HG03064 (cell line): Measurements from ENCODE around the gene NKPD1.
"Not testable (repeated sequence)": the region's sequence is repeated elsewhere in the genome, so short reads cannot be mapped to it uniquely, and the experiment has no call there.

Experiments
- ATAC-seq: cut with Tn5 transposase; IDR thresholded peaks from one replicate; pipeline ENCODE4 v1.9.1; 2021; ENCODE audit warnings: low read depth; ENCODE audit not compliant: unreplicated experiment

Gene NKPD1

DNA sequence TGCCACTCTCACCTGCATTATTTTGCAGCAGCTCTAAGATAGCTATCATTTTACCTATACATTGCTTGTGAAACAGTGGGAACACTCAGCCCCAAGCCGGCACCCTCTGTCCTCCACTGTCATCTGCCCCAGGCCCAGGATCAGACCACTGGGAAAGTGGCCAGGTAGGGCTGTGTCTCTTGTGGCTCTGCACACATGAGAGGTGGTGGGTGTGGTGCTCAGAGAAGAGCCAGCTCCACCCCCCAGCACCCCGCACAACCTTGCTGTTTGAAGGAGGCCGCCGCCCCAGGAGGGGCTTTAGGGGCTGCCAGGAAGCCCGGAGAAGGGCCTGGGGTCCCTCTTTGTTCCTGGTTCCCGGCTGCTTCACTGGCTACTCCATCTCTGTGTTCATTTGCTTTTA is 41.2 kb downstream of the NKPD1 start:
- no peak for ATAC-seq

DNA sequence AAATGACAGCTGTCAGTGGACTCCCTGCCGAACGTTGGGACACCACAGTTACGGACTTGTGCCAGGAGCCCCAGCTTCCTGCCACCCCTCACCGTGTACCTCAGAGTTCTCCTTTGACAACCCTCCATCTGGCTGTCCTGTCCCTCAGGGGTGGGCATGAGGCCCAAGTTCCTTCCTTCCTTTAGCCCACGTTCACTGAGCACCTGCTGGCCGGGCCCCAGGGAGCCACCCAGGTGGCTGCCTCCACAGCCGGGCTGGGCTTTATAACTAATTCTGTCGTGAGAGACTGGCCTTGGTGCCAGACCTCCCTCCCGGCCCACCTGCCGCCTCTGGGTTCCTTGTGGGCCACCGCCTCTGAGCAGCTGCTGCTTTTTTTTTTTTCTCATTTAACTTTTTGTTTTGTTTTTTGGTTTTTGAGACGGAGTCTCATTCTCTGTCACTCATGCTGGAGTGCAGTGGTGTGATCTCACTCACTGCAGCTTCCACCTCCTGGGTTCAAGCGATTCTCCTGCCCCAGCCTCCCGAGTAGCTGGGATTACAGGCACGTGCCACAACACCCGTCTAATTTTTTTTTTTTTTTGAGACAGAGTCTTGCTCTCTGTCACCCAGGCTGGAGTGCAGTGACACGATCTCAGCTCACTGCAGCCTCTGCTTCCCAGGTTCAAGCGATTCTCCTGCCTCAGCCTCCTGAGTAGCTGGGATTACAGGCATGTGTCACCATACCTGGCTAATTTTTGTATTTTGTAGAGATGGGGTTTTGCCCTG is 42.0 kb downstream of the NKPD1 start:
- not testable (repeated sequence) for ATAC-seq

DNA sequence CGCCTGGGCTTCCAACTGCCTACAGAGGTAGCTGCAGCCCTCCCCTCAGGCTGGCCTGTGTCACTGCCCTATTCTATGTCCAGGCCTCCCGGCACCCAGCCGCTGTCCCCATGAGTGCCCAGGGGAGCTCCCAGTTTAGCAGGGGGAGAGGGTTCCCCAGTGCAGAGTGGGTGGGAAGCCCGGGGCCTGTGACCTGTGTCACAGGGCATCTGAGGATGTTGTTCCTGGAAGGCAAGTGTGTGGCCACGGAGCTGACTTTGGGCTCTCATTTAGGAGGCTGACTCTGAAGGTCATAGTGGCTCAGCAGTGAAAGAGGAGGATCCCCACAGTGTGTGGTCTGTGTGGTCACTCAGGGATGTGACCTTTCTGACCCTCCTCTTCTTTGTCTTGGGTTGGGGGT is 42.7 kb downstream of the NKPD1 start:
- ATAC-seq, result no peak

DNA sequence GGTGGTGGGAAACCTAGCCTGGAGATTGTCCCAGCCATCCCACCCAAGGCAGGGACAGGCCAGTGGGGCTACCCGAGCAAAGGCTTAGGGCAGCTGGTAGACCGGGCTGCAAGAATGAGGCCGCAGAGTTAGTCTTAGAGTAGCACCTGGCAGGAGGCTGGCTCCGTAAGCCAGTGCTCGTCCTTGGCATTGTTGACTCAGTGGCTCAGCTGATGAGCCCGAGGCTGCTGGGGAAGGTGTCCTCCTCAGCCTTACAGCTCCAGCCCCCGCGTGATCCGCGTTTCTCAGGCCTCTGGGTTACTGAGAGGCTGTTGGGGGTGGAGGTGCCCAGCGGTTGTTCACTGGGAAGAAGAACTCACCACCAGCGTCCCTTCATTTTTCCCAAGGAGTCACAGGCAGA is 43.1 kb downstream of the NKPD1 start:
- ATAC-seq, result no peak

DNA sequence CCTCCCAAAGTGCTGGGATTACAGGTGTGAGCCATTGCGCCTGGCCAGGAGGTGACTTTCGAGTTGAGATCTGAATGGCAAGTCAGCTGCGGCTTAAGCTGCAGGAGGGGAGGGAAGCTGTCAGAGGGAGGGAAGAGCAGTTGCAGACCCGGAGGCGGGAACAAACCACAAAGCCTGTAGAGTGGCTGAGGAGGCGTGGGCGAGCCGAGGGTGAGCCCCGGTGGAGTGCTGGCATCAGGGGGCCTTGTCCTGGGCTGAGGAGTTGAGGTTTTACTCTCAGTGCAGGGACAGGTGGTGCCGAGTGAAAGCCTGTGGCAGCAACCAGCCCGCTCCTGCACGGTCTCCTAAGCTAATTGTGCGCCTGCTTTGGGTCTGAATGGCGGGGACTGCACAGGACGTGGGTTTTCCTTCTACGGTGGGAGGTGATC is 43.6 kb downstream of the NKPD1 start:
- no peak for ATAC-seq

DNA sequence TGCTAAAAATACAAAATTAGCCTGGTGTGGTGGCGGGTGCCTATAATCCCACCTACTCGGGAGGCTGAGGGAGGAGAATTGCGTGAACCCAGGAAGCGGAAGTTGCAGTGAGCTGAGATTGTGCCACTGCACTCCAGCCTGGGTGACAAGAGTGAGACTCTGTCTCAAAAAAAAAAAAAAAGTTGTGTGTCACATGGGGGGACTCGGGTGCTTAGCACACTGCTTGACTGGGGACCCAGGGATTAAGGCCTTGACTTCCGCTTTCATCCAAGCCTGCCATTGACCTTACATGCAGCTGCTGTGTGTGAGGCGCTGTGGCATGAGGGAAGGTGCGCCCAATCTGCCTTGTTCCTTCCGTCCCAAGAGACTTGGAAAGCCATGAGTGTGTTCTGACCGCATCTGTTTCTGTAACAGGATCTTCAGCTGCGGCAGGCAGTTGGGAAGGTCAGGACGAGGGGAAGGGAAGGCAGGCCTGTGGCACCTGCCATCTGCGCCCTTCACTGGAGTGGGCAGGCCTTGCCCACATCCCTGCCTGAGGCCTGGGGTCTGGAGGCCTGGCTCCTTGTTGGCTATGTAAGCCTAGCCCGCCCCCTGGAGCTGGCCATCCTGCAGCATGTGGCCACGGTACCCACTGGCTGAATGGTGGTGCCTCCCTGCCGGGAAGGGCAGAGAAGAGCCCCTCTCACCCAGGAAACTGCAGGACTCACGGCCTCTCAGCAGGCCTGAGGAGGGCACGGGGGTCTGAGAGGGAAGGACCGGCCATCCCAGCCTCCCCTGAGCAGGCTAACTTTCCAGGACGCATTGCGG is 44.8 kb downstream of the NKPD1 start:
- no peak for ATAC-seq

DNA sequence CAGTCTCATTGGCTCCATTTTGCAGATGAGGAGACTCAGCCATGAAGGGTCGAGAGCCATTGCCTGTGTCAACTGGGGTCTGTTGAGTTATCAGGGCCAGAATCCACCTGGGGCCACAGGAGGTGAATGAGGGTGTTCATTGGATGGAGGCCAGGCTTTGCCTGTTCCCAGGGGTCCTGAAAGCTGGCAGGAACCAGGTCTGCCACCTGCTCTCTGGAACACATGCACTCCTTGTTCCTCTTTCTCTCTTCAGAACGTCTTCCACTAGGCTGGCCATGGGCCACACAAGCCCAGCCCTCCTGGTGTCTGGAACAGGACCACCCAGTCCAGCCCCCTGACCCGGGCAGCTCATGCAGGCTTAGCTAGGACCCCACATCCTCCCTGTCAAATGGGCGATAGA is 46.7 kb downstream of the NKPD1 start:
- ATAC-seq, result no peak

DNA sequence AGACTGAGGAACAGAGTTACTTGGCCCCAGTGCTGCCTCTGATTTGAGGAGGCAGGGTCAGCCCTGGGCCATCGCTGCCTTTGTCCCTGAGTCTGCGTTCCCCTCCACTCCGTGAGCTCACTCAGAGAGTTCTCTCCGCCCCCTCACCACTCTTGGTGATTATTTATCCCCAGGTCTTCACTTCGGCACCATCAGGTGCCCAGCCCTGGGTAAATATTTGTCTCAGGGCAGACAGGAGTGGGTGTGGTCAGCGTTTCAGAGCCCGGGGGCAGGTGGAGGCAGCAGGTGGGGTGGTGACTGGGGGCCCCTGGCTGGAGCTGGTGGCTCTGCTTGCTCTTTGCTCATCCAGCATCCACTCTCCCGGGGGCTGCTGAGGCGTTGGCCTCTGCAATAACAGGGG is 47.2 kb downstream of the NKPD1 start:
- no peak for ATAC-seq

DNA sequence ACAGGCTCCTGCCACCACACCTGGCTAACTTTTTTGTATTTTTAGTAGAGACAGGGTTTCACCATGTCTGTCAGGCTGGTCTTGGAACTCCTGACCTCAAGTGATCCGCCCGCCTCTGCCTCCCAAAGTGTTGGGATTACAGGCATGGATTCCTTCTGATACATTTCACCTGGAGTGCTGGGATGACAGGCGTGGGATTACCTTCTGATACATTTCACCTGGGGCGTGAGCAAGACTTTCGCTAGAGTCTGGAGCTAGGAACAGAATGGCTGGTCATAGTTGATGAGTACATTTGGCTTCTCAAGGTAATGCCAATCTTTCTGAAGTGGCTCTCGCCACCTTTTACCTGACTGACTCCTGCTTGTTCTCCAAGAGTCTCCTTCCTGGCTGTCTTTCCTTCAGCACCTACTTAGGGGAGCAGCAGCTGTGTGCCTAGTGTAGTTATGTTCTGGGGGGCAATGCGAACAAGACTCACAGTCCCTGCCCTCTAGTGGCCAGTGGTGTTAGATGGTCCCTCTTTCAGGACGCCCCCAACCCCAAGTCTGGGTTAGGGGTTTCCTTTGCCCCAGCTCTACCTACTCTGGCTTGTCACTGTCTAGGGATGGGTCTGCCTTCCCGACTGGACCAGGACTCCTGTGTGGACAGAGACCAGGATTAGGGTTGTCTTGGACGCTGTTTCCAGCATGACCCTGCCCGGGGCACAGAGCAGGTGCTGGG is 48.5 kb downstream of the NKPD1 start:
- ATAC-seq, result no peak
